Measurements from ENCODE around the gene STPG3. TPM values are rescaled to one million over a fixed set of nuclear protein-coding genes. Genes with fewer than 3 reads are reported as not detected.

STPG3 gene
- total RNA-seq, 1 donor from 2014 or later, result not detected

DNA sequence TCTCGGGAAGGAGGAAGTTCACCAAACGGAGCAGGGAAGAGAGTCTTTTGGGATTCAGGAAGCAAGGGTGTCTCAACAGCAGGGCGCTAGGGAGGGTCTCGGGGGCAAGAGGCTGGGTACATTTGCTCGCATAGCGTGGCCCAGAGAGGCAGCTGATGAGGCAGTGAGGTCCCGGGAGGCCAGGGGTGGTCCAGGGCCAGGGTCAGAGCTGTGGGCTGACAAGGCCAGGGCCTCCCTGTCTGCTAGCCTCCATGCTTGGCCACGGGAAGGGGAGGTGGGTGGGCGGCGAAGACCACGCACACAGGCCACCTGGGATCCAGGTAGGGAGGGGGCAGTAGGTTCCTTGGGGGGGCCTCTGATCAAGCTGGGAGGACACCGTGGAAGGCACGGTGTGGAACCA is 39.6 kb upstream of the STPG3 start:
- H3K27me3 Mint-ChIP-seq (ENCODE audit: unreplicated experiment), result peaks cover 12% of the 10 kb centered on the region
- H3K4me3 Mint-ChIP-seq (ENCODE audit: unreplicated experiment), result peak overlapping the region; percentile 83
- H3K36me3 Mint-ChIP-seq (ENCODE audit: low read depth, unreplicated experiment), result peaks cover 25% of the 10 kb centered on the region
- peak overlapping the region; percentile 68 for H3K27ac Mint-ChIP-seq (ENCODE audit: unreplicated experiment)
- TF ChIP-seq CTCF (IDR thresholded peaks at IDR 0.05; ENCODE audit: unreplicated experiment), result no peak
- peaks cover 17% of the 10 kb centered on the region for H3K4me1 Mint-ChIP-seq (ENCODE audit: unreplicated experiment)
- no peaks in the 10 kb centered on the region for H3K9me3 Mint-ChIP-seq (ENCODE audit: unreplicated experiment)
- no peak for DNase-seq (ENCODE audit: low spot score)

GRCh38 chr9:137212520-137212919 is 38.6 kb upstream of the STPG3 start:
- Mint-ChIP-seq H3K9me3 (ENCODE audit: unreplicated experiment) (no peaks in the 10 kb centered on the region), H3K27me3 (ENCODE audit: unreplicated experiment) (peaks cover 13% of the 10 kb centered on the region), H3K27ac (ENCODE audit: unreplicated experiment) (no peak overlapping the region), H3K36me3 (ENCODE audit: low read depth, unreplicated experiment) (peaks cover 15% of the 10 kb centered on the region), H3K4me3 (ENCODE audit: unreplicated experiment) (no peak overlapping the region), H3K4me1 (ENCODE audit: unreplicated experiment) (peaks cover 7% of the 10 kb centered on the region)
- no peak for TF ChIP-seq CTCF (IDR thresholded peaks at IDR 0.05; ENCODE audit: unreplicated experiment)
- DNase-seq (ENCODE audit: low spot score), result no peak

GRCh38 chr9:137213160-137214060 is 37.7 kb upstream of the STPG3 start:
- TF ChIP-seq CTCF (IDR thresholded peaks at IDR 0.05; ENCODE audit: unreplicated experiment), result no peak
- peak overlapping the region; percentile 48 for H3K27ac Mint-ChIP-seq (ENCODE audit: unreplicated experiment)
- no peaks in the 10 kb centered on the region for H3K9me3 Mint-ChIP-seq (ENCODE audit: unreplicated experiment)
- peaks cover 13% of the 10 kb centered on the region for H3K36me3 Mint-ChIP-seq (ENCODE audit: low read depth, unreplicated experiment)
- H3K27me3 Mint-ChIP-seq (ENCODE audit: unreplicated experiment), result peaks cover 12% of the 10 kb centered on the region
- H3K4me3 Mint-ChIP-seq (ENCODE audit: unreplicated experiment), result peak overlapping the region; percentile 59
- H3K4me1 Mint-ChIP-seq (ENCODE audit: unreplicated experiment), result peaks cover 6% of the 10 kb centered on the region
- no peak for DNase-seq (ENCODE audit: low spot score)

DNA sequence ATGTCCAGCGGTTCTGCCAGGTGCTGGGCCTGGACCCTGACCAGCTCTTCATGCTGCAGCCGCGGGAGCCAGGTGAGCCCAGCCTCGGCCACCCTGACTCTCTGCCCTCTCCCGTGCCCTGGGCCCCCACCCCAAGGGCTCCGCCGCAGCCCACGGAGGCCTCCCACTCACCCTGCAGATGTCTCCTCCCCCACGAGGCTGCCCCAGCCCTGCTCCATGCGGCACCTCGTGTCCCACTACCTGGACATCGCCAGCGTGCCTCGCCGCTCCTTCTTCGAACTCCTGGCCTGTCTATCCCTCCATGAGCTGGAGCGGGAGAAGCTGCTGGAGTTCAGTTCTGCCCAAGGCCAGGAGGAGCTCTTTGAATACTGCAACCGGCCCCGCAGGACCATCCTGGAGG is 36.5 kb upstream of the STPG3 start:
- H3K9me3 Mint-ChIP-seq (ENCODE audit: unreplicated experiment), result no peaks in the 10 kb centered on the region
- H3K4me3 Mint-ChIP-seq (ENCODE audit: unreplicated experiment), result no peak overlapping the region
- H3K27me3 Mint-ChIP-seq (ENCODE audit: unreplicated experiment), result peaks cover 9% of the 10 kb centered on the region
- no peak for TF ChIP-seq CTCF (IDR thresholded peaks at IDR 0.05; ENCODE audit: unreplicated experiment)
- peaks cover 6% of the 10 kb centered on the region for H3K4me1 Mint-ChIP-seq (ENCODE audit: unreplicated experiment)
- no peak for DNase-seq (ENCODE audit: low spot score)
- H3K27ac Mint-ChIP-seq (ENCODE audit: unreplicated experiment), result no peak overlapping the region
- peaks cover 11% of the 10 kb centered on the region for H3K36me3 Mint-ChIP-seq (ENCODE audit: low read depth, unreplicated experiment)

All from endothelial cell (in vitro differentiated cells).